Type B pancreatic cell (in vitro differentiated cells): ENCODE measurements around the gene GPX2. TPM values are rescaled to one million over a fixed set of nuclear protein-coding genes. Genes with fewer than 3 reads are reported as not detected.

ENCODE experiments used
- DNase-seq: peaks from one replicate; pipeline ENCODE4 v3.0.0; 2021; ENCODE audit warnings: mixed read lengths; ENCODE audit not compliant: unreplicated experiment; ENCODE audit errors: extremely low spot score
- H3K27ac Mint-ChIP-seq: 2 replicates; pipeline ENCODE4 v1.8.0; 2021; ENCODE audit warnings: mild to moderate bottlenecking, mixed read lengths
- H3K27me3 Mint-ChIP-seq: 2 replicates; pipeline ENCODE4 v1.8.0; 2021; ENCODE audit warnings: mixed read lengths
- H3K36me3 Mint-ChIP-seq: 2 replicates; pipeline ENCODE4 v1.8.0; 2021; ENCODE audit warnings: mixed read lengths
- H3K4me1 Mint-ChIP-seq: one replicate; pipeline ENCODE4 v1.8.0; 2021; ENCODE audit warnings: mixed read lengths; ENCODE audit not compliant: unreplicated experiment
- H3K4me3 Mint-ChIP-seq: 2 replicates; pipeline ENCODE4 v1.8.0; 2021; ENCODE audit warnings: mild to moderate bottlenecking, mixed read lengths
- H3K9me3 Mint-ChIP-seq: 2 replicates; pipeline ENCODE4 v1.8.0; 2021; ENCODE audit warnings: mixed read lengths
- total RNA-seq: library from RNA; stranded (reverse); gene quantifications from 2 replicates; pipeline ENCODE4 v1.2.1, GENCODE V29; 2021; ENCODE audit warnings: low replicate concordance
- TF ChIP-seq, protein P1 (sequence below): fragments of 200-600 bp; sonication (generic); conservative IDR thresholded peaks from 2 replicates; pipeline ENCODE4 v1.5.0; 2021; ENCODE audit warnings: antibody characterized with exemption, mild to moderate bottlenecking

Gene GPX2
- total RNA-seq, 1 donor from 2014 or later = 39.2 TPM

- H3K9me3 Mint-ChIP-seq = no peaks in the 10 kb centered on the region
- TF ChIP-seq, protein P1, sequence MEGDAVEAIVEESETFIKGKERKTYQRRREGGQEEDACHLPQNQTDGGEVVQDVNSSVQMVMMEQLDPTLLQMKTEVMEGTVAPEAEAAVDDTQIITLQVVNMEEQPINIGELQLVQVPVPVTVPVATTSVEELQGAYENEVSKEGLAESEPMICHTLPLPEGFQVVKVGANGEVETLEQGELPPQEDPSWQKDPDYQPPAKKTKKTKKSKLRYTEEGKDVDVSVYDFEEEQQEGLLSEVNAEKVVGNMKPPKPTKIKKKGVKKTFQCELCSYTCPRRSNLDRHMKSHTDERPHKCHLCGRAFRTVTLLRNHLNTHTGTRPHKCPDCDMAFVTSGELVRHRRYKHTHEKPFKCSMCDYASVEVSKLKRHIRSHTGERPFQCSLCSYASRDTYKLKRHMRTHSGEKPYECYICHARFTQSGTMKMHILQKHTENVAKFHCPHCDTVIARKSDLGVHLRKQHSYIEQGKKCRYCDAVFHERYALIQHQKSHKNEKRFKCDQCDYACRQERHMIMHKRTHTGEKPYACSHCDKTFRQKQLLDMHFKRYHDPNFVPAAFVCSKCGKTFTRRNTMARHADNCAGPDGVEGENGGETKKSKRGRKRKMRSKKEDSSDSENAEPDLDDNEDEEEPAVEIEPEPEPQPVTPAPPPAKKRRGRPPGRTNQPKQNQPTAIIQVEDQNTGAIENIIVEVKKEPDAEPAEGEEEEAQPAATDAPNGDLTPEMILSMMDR = no peak
- H3K36me3 Mint-ChIP-seq = peaks cover 32% of the 10 kb centered on the region
- peak overlapping the region; percentile 42 for H3K4me3 Mint-ChIP-seq
- no peaks in the 10 kb centered on the region for H3K27me3 Mint-ChIP-seq
- no peak for DNase-seq
- peak overlapping the region; percentile 78 for H3K27ac Mint-ChIP-seq
- H3K4me1 Mint-ChIP-seq = peaks cover 47% of the 10 kb centered on the region
Observed at GRCh38 chr14:64938972-64939816, 3.4 kb downstream of the GPX2 start.

- Mint-ChIP-seq H3K36me3 (peaks cover 32% of the 10 kb centered on the region), H3K27me3 (no peaks in the 10 kb centered on the region), H3K9me3 (no peaks in the 10 kb centered on the region), H3K4me3 (no peak overlapping the region), H3K4me1 (peaks cover 45% of the 10 kb centered on the region), H3K27ac (peak overlapping the region; percentile 83)
- no peak for DNase-seq
- TF ChIP-seq, protein P1 = peak; percentile 54
Observed at GRCh38 chr14:64937821-64938193, 4.7 kb downstream of the GPX2 start.

- H3K9me3 Mint-ChIP-seq = no peaks in the 10 kb centered on the region
- peaks cover 43% of the 10 kb centered on the region for H3K4me1 Mint-ChIP-seq
- H3K27ac Mint-ChIP-seq = peak overlapping the region; percentile 62
- H3K36me3 Mint-ChIP-seq = peaks cover 33% of the 10 kb centered on the region
- H3K4me3 Mint-ChIP-seq = peak overlapping the region; percentile 29
- no peak for DNase-seq
- TF ChIP-seq, protein P1 = no peak
- no peaks in the 10 kb centered on the region for H3K27me3 Mint-ChIP-seq
Observed at GRCh38 chr14:64937171-64937820, 5.2 kb downstream of the GPX2 start.

- Mint-ChIP-seq H3K4me1 (peaks cover 39% of the 10 kb centered on the region), H3K27ac (no peak overlapping the region), H3K27me3 (no peaks in the 10 kb centered on the region), H3K4me3 (no peak overlapping the region), H3K9me3 (no peaks in the 10 kb centered on the region), H3K36me3 (peaks cover 33% of the 10 kb centered on the region)
- TF ChIP-seq, protein P1 = no peak
- DNase-seq = no peak
Observed at GRCh38 chr14:64935508-64935907, 7.0 kb downstream of the GPX2 start.

DNA sequence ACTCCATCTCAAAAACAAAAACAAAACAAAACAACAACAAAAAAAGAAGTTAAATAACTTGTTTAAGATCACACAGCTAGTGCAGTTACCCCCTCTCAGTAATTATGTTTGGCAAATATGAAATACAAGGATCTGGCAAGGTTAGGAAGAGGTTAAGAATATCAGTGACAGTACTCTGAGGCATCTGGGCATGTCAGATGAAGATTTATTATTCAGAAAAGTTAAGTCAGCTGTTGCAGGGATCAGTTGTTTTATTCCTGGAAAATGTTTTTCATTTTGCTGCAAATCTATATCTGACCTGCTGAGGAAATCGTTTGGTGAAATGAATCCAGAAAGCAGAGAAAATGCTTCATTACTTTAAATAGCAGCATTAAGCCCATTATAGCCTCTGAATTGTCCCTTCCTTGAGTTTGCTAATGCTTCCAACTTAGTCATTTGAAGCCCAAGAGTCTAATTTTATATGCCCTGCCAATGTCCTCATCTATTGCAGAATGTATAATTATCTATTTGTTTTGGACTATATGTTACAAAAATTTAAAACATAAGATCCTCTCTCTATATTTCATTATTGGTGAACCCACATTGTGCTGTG, 8.1 kb downstream of the GPX2 start:
- no peaks in the 10 kb centered on the region for H3K9me3 Mint-ChIP-seq
- H3K27me3 Mint-ChIP-seq = no peaks in the 10 kb centered on the region
- no peak for DNase-seq
- H3K4me1 Mint-ChIP-seq = peaks cover 37% of the 10 kb centered on the region
- TF ChIP-seq, protein P1 = no peak
- no peak overlapping the region for H3K4me3 Mint-ChIP-seq
- no peak overlapping the region for H3K27ac Mint-ChIP-seq
- H3K36me3 Mint-ChIP-seq = peaks cover 37% of the 10 kb centered on the region
